ENCODE results near the gene TESK2.

GRCh38 chr1:45421935-45422334 is 69.0 kb downstream of the TESK2 start:
- TF ChIP-seq CTCF (IDR thresholded peaks at IDR 0.05; ENCODE audit: control extremely low read depth in 1 of 3, insufficient read depth in 1 of 3, low read depth in 1 of 3, low read length in 3 of 3) (no peak), BRCA1 (IDR thresholded peaks at IDR 0.05; ENCODE audit: low read depth, low read length) (no peak), POLR2A (IDR thresholded peaks at IDR 0.05; ENCODE audit: control extremely low read depth in 1 of 2, low read depth in 2 of 2, low read length in 2 of 2) (no peak), RAD21 (IDR thresholded peaks at IDR 0.05 in 1 of 2, conservative IDR thresholded peaks at IDR 0.05 in 1 of 2; ENCODE audit: low read depth in 2 of 2, low read length in 2 of 2) (no peak), CHD7 (IDR thresholded peaks at IDR 0.05; ENCODE audit: insufficient replicate concordance, low read length) (no peak), USF2 (IDR thresholded peaks at IDR 0.05; ENCODE audit: low read length) (no peak), POLR2AphosphoS5 (IDR thresholded peaks at IDR 0.05; ENCODE audit: low read depth, low read length) (no peak)
